HepG2 (cell line): Measurements from ENCODE around the gene SLC13A5. TPM values are rescaled to one million over a fixed set of nuclear protein-coding genes. Genes with fewer than 3 reads are reported as not detected.

ENCODE experiments used
- ARHGAP35 ChIP-seq: sonication (generic); formaldehyde crosslinking; IDR thresholded peaks from 2 replicates; pipeline ENCODE4 v1.9.0; 2022; ENCODE audit warnings: mild to moderate bottlenecking, inconsistent platforms, moderate library complexity, missing genetic modification reagents, borderline replicate concordance
- FOXP4 ChIP-seq: sonication (generic); formaldehyde crosslinking; IDR thresholded peaks from 2 replicates; pipeline ENCODE4 v1.4.0; 2020; ENCODE audit warnings: missing genetic modification reagents
- GZF1 ChIP-seq: sonication (generic); formaldehyde crosslinking; IDR thresholded peaks from 2 replicates; pipeline ENCODE4 v1.5.1; 2020; ENCODE audit warnings: mild to moderate bottlenecking, missing genetic modification reagents
- HMGA1 ChIP-seq: sonication (generic); formaldehyde crosslinking; conservative IDR thresholded peaks from 2 replicates; pipeline ENCODE4 v1.4.0; 2020; ENCODE audit warnings: missing genetic modification reagents
- JUNB ChIP-seq: sonication (generic); formaldehyde crosslinking; IDR thresholded peaks from 2 replicates; pipeline ENCODE4 v1.8.0; 2022; ENCODE audit warnings: missing genetic modification reagents, mild to moderate bottlenecking, borderline replicate concordance
- MIXL1 ChIP-seq: IDR thresholded peaks from 2 replicates; pipeline ENCODE4 v1.6.1; 2016
- NAIF1 ChIP-seq: sonication (generic); formaldehyde crosslinking; IDR thresholded peaks from 2 replicates; pipeline ENCODE4 v1.5.0; 2020; ENCODE audit warnings: mild to moderate bottlenecking, missing genetic modification reagents, borderline replicate concordance
- NFE2 ChIP-seq: sonication (generic); formaldehyde crosslinking; IDR thresholded peaks from 2 replicates; pipeline ENCODE4 v1.4.0; 2020; ENCODE audit warnings: missing genetic modification reagents
- NR1H2 ChIP-seq: sonication (generic); formaldehyde crosslinking; IDR thresholded peaks from 2 replicates; pipeline ENCODE4 v1.8.1; 2022; ENCODE audit warnings: low read depth, missing genetic modification reagents, borderline replicate concordance
- ONECUT2 ChIP-seq: sonication (generic); formaldehyde crosslinking; IDR thresholded peaks from 2 replicates; pipeline ENCODE4 v1.4.0; 2020; ENCODE audit warnings: missing genetic modification reagents
- PHF21A ChIP-seq: sonication (generic); formaldehyde crosslinking; IDR thresholded peaks from 2 replicates; pipeline ENCODE4 v1.5.0; 2020; ENCODE audit warnings: mild to moderate bottlenecking, missing genetic modification reagents
- POLR2G ChIP-seq: fragments of 200-400 bp; formaldehyde crosslinking; IDR thresholded peaks from 2 replicates; pipeline ENCODE4 v1.6.1; 2018; ENCODE audit warnings: mild to moderate bottlenecking, low read depth, low read length, moderate library complexity
- REPIN1 ChIP-seq: sonication (generic); formaldehyde crosslinking; IDR thresholded peaks from 2 replicates; pipeline ENCODE4 v1.8.0; 2022; ENCODE audit warnings: missing genetic modification reagents, low read depth, mild to moderate bottlenecking, borderline replicate concordance
- REST ChIP-seq, 2 experiments: IDR thresholded peaks; 2 replicates each; pipeline ENCODE4 v1.6.1; 2011 to 2012; ENCODE audit warnings: low read length in 2 of 2, borderline replicate concordance in 1 of 2, low read depth in 1 of 2, mild to moderate bottlenecking in 1 of 2, moderate library complexity in 1 of 2
- RXRA ChIP-seq: sonication (generic); formaldehyde crosslinking; IDR thresholded peaks from 2 replicates; pipeline ENCODE4 v1.5.1; 2020; ENCODE audit warnings: missing genetic modification reagents
- SAFB2 ChIP-seq: sonication (generic); formaldehyde crosslinking; IDR thresholded peaks from 2 replicates; pipeline ENCODE4 v1.5.1; 2020; ENCODE audit warnings: missing genetic modification reagents, low read depth, mild to moderate bottlenecking, borderline replicate concordance
- SRSF1 ChIP-seq: fragments of 200-400 bp; formaldehyde crosslinking; optimal IDR thresholded peaks from 2 replicates; pipeline ENCODE3; 2017; ENCODE audit warnings: mild to moderate bottlenecking, low read depth, low read length, moderate library complexity
- SRY ChIP-seq: sonication (generic); formaldehyde crosslinking; IDR thresholded peaks from 2 replicates; pipeline ENCODE4 v1.8.0; 2022; ENCODE audit warnings: mild to moderate bottlenecking, missing genetic modification reagents
- ZEB1 ChIP-seq: IDR thresholded peaks from 2 replicates; pipeline ENCODE4 v1.6.1; 2012; ENCODE audit warnings: mild to moderate bottlenecking, low read depth, inconsistent platforms; ENCODE audit not compliant: insufficient replicate concordance
- ZFP37 ChIP-seq: sonication (generic); formaldehyde crosslinking; IDR thresholded peaks from 2 replicates; pipeline ENCODE4 v1.4.0; 2020; ENCODE audit warnings: missing genetic modification reagents, borderline replicate concordance
- ZNF331 ChIP-seq: sonication (generic); formaldehyde crosslinking; IDR thresholded peaks from 2 replicates; pipeline ENCODE4 v1.4.0; 2020; ENCODE audit warnings: missing genetic modification reagents
- ZNF503 ChIP-seq: sonication (generic); formaldehyde crosslinking; IDR thresholded peaks from 2 replicates; pipeline ENCODE4 v1.4.0; 2020; ENCODE audit warnings: missing genetic modification reagents
- ZNF546 ChIP-seq: sonication (generic); formaldehyde crosslinking; conservative IDR thresholded peaks from 2 replicates; pipeline ENCODE4 v1.8.1; 2023; ENCODE audit warnings: mild to moderate bottlenecking, missing genetic modification reagents
- ZNF572 ChIP-seq: sonication (generic); formaldehyde crosslinking; IDR thresholded peaks from 2 replicates; pipeline ENCODE4 v1.5.1; 2020; ENCODE audit warnings: mild to moderate bottlenecking, missing genetic modification reagents
- ZNF780A ChIP-seq: sonication (generic); formaldehyde crosslinking; IDR thresholded peaks from 2 replicates; pipeline ENCODE4 v1.8.0; 2022; ENCODE audit warnings: mild to moderate bottlenecking, missing genetic modification reagents, moderate library complexity
- polyA plus RNA-seq, 8 experiments: library from polyadenylated mRNA; depleted of rRNA in 3 of 8; stranded (reverse) in 7 of 8; unstranded in 1 of 8; fragments of >200 nt; fragmentation: Illumina TruSeq in 4 of 8; extraction: Trizol in 4 of 8; gene quantifications; 2 replicates each; pipeline versions ENCODE4 v1.2.1 to v1.2.3, GENCODE V29; 2011 to 2016; ENCODE audit warnings: low read depth in 4 of 8, missing spikeins in 1 of 8, mixed read lengths in 1 of 8; ENCODE audit not compliant: insufficient read depth in 1 of 8
- total RNA-seq, 5 experiments: library from RNA; depleted of rRNA; stranded (reverse); fragments of >200 nt; fragmentation: Illumina TruSeq; extraction: Trizol; gene quantifications; 2 replicates each; pipeline ENCODE4 v1.2.3, GENCODE V29; 2016; ENCODE audit warnings: low read depth in 1 of 5

The SLC13A5 gene
- total and polyA plus RNA-seq, 2 of the 13 experiments (the other 11 are each of a cell fraction or from before 2014, with no cell fraction given): 42.8 to 310 TPM

DNA sequence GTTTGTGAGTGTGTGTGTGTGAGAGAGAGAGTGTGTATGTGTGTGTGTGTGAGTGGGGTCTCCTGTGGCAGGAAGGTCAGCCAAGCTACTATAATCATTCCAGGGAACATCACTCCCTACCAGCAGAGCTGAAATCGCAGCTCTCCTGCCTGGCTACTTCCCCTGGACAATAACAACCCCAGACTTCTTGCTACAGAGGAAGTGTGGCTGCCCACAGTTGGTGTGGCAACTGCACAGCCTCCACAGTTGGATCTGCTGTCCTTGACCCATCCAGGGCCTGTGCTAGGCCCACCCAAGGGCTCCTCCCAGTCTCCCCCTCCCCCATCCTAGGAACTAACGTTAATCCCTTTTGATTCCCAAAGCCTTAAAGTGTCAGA lies 1.5 kb downstream of the SLC13A5 start (continued):
- TF ChIP-seq ZNF503 (no peak), GZF1 (CRISPR knock-in tag) (no peak), FOXP4 (CRISPR knock-in tag) (peak; percentile 26), ZNF331 (CRISPR knock-in tag) (0 out of 2 replicates have a peak, but pooled peaks have one; percentile 9), REST (IDR thresholded peaks at IDR 0.05; ENCODE audit: borderline replicate concordance in 1 of 2, low read depth in 1 of 2, low read length in 2 of 2) (no peak), ZNF780A (CRISPR knock-in tag) (no peak), ARHGAP35 (CRISPR knock-in tag) (0 out of 2 replicates have a peak, but pooled peaks have one; percentile 11), REPIN1 (no peak), SRY (CRISPR knock-in tag) (0 out of 2 replicates have a peak, but pooled peaks have one; percentile 14), NFE2 (CRISPR knock-in tag) (no peak), NR1H2 (CRISPR knock-in tag) (no peak), POLR2G (peak; percentile 14; the same call in 1 of the 2 replicates), RXRA (CRISPR knock-in tag) (peak; percentile 53; the same call in 1 of the 2 replicates), PHF21A (CRISPR knock-in tag) (0 out of 2 replicates have a peak, but pooled peaks have one; percentile 9), ZNF546 (CRISPR knock-in tag) (no peak), MIXL1 (CRISPR knock-in tag) (peak; percentile 38; the same call in 1 of the 2 replicates), SAFB2 (no peak), NAIF1 (CRISPR knock-in tag) (no peak), ONECUT2 (CRISPR knock-in tag) (no peak), ZFP37 (CRISPR knock-in tag) (no peak), ZEB1 (no peak), JUNB (CRISPR knock-in tag) (peak; percentile 9; the same call in 1 of the 2 replicates), HMGA1 (CRISPR knock-in tag) (no peak), ZNF572 (CRISPR knock-in tag) (no peak), SRSF1 (no peak)
